D721Med (cell line): Measurements from ENCODE around the gene RRBP1.

Experiments used
- DNase-seq: peaks from one replicate; pipeline ENCODE4 v3.0.0; 2011; ENCODE audit warnings: low spot score; ENCODE audit not compliant: insufficient read length
- FAIRE-seq: peaks from 2 replicates; lab custom pipeline; 2011; peaks lifted over from hg19 to GRCh38; lab: Jason Lieb, UNC
- TF ChIP-seq, protein P1 (sequence below): IDR thresholded peaks from 2 replicates; pipeline ENCODE4 v1.5.1; 2012; ENCODE audit warnings: mild to moderate bottlenecking, control low read depth; ENCODE audit not compliant: insufficient read depth; ENCODE audit errors: missing control alignments

RRBP1 gene

DNA sequence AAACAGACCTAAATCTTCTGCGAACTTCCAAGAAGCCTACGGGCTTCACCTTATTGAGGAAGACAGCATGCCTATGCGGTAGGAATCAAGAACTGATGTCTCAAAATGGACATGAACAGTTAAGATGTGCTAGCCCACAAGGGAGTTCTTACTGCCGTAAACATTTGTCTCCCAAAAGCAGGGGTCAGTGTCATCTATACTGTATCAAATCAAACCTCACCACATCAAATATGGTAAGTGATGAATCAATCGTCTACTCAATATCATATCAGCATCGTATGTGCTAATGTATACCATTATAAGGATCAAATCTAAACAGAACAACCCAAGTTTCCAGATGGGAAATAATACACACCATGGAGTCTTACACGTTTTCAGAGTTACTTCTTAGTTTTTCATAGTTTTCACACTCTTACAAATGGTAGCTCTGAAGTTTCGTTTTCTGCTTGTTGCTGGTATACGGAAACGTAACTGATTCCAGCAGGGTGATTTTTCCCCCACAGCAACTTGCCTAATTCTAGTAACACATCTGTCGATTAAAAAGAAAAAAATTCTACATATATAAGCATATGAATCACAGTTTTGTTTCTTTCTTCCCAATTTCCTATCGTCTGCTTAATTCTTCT lies 12.6 kb downstream of the RRBP1 start:
- DNase-seq = no peak
- TF ChIP-seq, protein P1, sequence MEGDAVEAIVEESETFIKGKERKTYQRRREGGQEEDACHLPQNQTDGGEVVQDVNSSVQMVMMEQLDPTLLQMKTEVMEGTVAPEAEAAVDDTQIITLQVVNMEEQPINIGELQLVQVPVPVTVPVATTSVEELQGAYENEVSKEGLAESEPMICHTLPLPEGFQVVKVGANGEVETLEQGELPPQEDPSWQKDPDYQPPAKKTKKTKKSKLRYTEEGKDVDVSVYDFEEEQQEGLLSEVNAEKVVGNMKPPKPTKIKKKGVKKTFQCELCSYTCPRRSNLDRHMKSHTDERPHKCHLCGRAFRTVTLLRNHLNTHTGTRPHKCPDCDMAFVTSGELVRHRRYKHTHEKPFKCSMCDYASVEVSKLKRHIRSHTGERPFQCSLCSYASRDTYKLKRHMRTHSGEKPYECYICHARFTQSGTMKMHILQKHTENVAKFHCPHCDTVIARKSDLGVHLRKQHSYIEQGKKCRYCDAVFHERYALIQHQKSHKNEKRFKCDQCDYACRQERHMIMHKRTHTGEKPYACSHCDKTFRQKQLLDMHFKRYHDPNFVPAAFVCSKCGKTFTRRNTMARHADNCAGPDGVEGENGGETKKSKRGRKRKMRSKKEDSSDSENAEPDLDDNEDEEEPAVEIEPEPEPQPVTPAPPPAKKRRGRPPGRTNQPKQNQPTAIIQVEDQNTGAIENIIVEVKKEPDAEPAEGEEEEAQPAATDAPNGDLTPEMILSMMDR = no peak
- no peak for FAIRE-seq

GRCh38 chr20:17668432-17668831 lies 13.6 kb downstream of the RRBP1 start:
- FAIRE-seq (no peak), DNase-seq (no peak)
- TF ChIP-seq, protein P1 = no peak

DNA sequence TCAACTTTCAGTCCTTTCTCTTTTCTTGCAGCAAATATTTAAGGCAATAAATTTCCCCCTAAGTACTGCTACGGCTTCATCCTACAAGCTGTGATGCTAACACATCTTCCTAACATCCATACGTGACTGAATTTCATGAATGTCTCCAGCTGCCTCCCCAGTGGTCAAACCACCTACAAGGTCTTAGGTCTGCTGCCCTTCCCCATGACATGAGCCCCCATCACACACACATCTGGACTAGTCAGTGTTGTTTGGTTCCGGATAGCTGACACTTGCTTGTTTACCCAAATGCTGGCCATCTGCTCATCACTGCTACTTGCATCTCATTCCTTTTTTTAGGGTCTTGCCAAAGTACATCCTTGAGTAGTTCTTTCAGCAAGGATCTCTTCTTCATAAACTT lies 14.6 kb downstream of the RRBP1 start:
- DNase-seq (no peak), FAIRE-seq (no peak)

GRCh38 chr20:17666481-17666880 lies 15.6 kb downstream of the RRBP1 start:
- TF ChIP-seq, protein P1 = no peak
- DNase-seq (no peak), FAIRE-seq (no peak)

More for the DNA sequence above, 14.6 kb downstream of the RRBP1 start:
- TF ChIP-seq, protein P1 = no peak

DNA sequence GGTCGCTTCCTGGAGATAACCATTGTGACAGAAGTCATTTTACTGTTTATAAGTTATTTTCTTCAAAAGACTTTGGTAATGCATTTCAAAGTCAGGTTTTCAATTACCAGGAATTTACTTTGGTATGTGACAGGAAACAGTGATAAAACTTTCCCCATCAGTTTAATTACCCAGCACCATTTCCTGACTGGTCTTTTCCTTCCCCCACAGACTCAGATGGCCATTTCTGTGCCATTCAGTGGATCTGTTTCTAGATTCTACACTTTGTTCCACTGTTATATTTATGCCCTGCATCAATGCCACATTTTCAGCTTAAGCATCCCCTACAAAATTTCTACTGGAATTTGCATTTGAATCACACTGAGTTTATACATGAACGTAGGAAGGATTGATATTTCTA lies 16.3 kb downstream of the RRBP1 start:
- TF ChIP-seq, protein P1 = no peak
- FAIRE-seq = no peak
- DNase-seq = no peak

DNA sequence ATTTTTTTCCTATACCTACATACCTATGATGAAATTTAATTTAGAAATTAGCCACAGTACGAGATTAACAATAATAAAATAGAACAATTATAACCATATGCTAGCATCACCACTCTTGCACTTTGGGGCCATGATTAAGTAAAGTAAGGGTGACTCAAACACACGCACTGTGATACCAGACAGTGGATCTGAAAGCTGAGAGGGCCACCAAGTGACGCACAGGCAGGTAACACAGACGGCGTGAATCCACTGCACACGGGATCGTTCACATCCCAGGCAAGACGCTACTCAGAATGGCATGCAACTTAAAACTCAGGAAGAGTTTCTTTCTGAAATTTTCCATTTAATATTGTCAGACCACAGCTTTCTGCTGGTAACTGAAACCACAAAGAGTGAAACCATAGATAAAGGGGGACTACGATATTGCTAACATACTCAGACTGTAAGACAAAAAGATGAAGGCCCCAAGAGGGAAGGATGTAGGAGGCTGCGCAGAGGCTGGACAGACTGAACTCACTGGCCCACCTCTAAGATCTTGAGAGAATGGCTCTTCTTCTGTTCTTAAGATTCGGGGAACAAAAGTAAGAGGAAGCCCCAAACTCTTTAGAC lies 17.9 kb downstream of the RRBP1 start:
- no peak for FAIRE-seq

More for the DNA sequence above, 17.9 kb downstream of the RRBP1 start:
- DNase-seq = no peak
- TF ChIP-seq, protein P1 = no peak
